A549 treated with GW870086 at 1 μM for 4 hours (cell line): ENCODE measurements around the gene PCDHGB7. TPM values are rescaled to one million over a fixed set of nuclear protein-coding genes. Genes with fewer than 3 reads are reported as not detected.

Experiments used
- total RNA-seq: library from RNA; stranded (reverse); fragments of 200-300 nt; extraction: Qiagen RNA extraction; gene quantifications from 5 replicates; pipeline ENCODE4 v1.2.3, GENCODE V29; 2022; ENCODE audit warnings: low read depth

The PCDHGB7 gene
- total RNA-seq = 0.03 to 0.06 TPM in 2 of 5 replicates, not detected in the others

GRCh38 chr5:141417494-141418172 lies at the start of gene PCDHGB7:
Gene PCDHGB7 (plus strand): TSS chr5:141417677. CDS start chr5:141417860, 183 bp downstream.

GRCh38 chr5:141369994-141370848 lies 47.3 kb upstream of the PCDHGB7 start, which contains the start of gene PCDHGB3:
Gene PCDHGB3 (plus strand): TSS chr5:141370242. CDS start chr5:141370395, 153 bp downstream.

GRCh38 chr5:141373673-141374317 lies 43.7 kb upstream of the PCDHGB7 start, which contains the start of gene PCDHGA6:
Gene PCDHGA6 (plus strand): TSS chr5:141373891. CDS start chr5:141374084, 193 bp downstream.

GRCh38 chr5:141382469-141383294 lies 34.8 kb upstream of the PCDHGB7 start, which contains the start of gene PCDHGA7:
Gene PCDHGA7 (plus strand): TSS chr5:141382742. CDS start chr5:141382900, 158 bp downstream.

GRCh38 chr5:141387557-141388311 lies 29.7 kb upstream of the PCDHGB7 start, which contains the start of gene PCDHGB4:
Gene PCDHGB4 (plus strand): TSS chr5:141387698. CDS start chr5:141387885, 187 bp downstream.

GRCh38 chr5:141392429-141393198 lies 24.9 kb upstream of the PCDHGB7 start, which contains the start of gene PCDHGA8:
Gene PCDHGA8 (plus strand): TSS chr5:141392633. CDS start chr5:141392814, 181 bp downstream.

GRCh38 chr5:141397756-141398551 lies 19.5 kb upstream of the PCDHGB7 start, which contains the start of gene PCDHGB5:
Gene PCDHGB5 (plus strand): TSS chr5:141397947. CDS start chr5:141398128, 181 bp downstream.

GRCh38 chr5:141402553-141403243 lies 14.8 kb upstream of the PCDHGB7 start, which contains the start of gene PCDHGA9:
Gene PCDHGA9 (plus strand): TSS chr5:141402778. CDS start chr5:141402953, 175 bp downstream.

GRCh38 chr5:141407790-141408505 lies 9.5 kb upstream of the PCDHGB7 start, which contains the start of gene PCDHGB6:
Gene PCDHGB6 (plus strand): TSS chr5:141408021. CDS start chr5:141408203, 182 bp downstream.

GRCh38 chr5:141412854-141413539 lies 4.5 kb upstream of the PCDHGB7 start, which contains the start of gene PCDHGA10:
Gene PCDHGA10 (plus strand): TSS chr5:141412987. CDS start chr5:141413176, 189 bp downstream.

GRCh38 chr5:141420855-141421488 lies 3.5 kb downstream of the PCDHGB7 start, which contains the start of gene PCDHGA11:
Gene PCDHGA11 (plus strand): TSS chr5:141421051. CDS start chr5:141421228, 177 bp downstream.

GRCh38 chr5:141430332-141431113 lies 13.0 kb downstream of the PCDHGB7 start, which contains the start of gene PCDHGA12:
Gene PCDHGA12 (plus strand): TSS chr5:141430507. CDS start chr5:141430760, 253 bp downstream.

